ENCODE results near the gene TSHZ3. TPM values are rescaled to one million over a fixed set of nuclear protein-coding genes. Genes with fewer than 3 reads are reported as not detected.

The TSHZ3 gene
- total RNA-seq, 1 donor from 2014 or later = 6.1 TPM

GRCh38 chr19:31357315-31357673 lies 8.1 kb upstream of the TSHZ3 start:
- Mint-ChIP-seq H3K4me1 (ENCODE audit: low read depth, unreplicated experiment) (peaks cover 20% of the 10 kb centered on the region), H3K9me3 (ENCODE audit: unreplicated experiment) (no peaks in the 10 kb centered on the region), H3K4me3 (ENCODE audit: unreplicated experiment) (no peak overlapping the region), H3K27me3 (ENCODE audit: low read depth, unreplicated experiment) (peaks cover 78% of the 10 kb centered on the region), H3K27ac (ENCODE audit: unreplicated experiment) (no peak overlapping the region), H3K36me3 (ENCODE audit: low read depth, unreplicated experiment) (peaks cover 3% of the 10 kb centered on the region)
- FAIRE-seq = no peak
- Histone ChIP-seq H3K9me3 (ENCODE audit: insufficient read depth, low read depth, low read length) (no peaks in the 10 kb centered on the region), H3K9ac (ENCODE audit: low read length) (no peak overlapping the region), H3K36me3 (ENCODE audit: insufficient read depth, low read length) (no peaks in the 10 kb centered on the region), H3K4me1 (ENCODE audit: insufficient read depth, low read length) (peaks cover 14% of the 10 kb centered on the region), H3K27ac (ENCODE audit: low read depth, low read length) (no peak overlapping the region), H3K4me2 (ENCODE audit: low read length) (no peak overlapping the region), H3K4me3 (ENCODE audit: insufficient read depth, low read depth, low read length) (no peak overlapping the region), H3K79me2 (ENCODE audit: insufficient read depth, low read length) (peaks cover 8% of the 10 kb centered on the region), H2AFZ (ENCODE audit: low read depth, low read length) (no peak overlapping the region), H3K27me3 (ENCODE audit: insufficient read depth, low read length) (peaks cover 49% of the 10 kb centered on the region), H4K20me1 (ENCODE audit: insufficient read depth, low read length) (peaks cover 67% of the 10 kb centered on the region)
- TF ChIP-seq CTCF (IDR thresholded peaks at IDR 0.05; ENCODE audit: insufficient read depth, low read depth, low read length) = no peak
- no peak for TF ChIP-seq EZH2 (IDR thresholded peaks at IDR 0.05; ENCODE audit: insufficient read depth, low read length)
- DNase-seq (ENCODE audit: low read depth) = no peak

GRCh38 chr19:31356587-31357314 lies 7.5 kb upstream of the TSHZ3 start:
- Mint-ChIP-seq H3K4me3 (ENCODE audit: unreplicated experiment) (no peak overlapping the region), H3K9me3 (ENCODE audit: unreplicated experiment) (no peaks in the 10 kb centered on the region), H3K4me1 (ENCODE audit: low read depth, unreplicated experiment) (peaks cover 24% of the 10 kb centered on the region), H3K27ac (ENCODE audit: unreplicated experiment) (no peak overlapping the region), H3K36me3 (ENCODE audit: low read depth, unreplicated experiment) (peaks cover 3% of the 10 kb centered on the region), H3K27me3 (ENCODE audit: low read depth, unreplicated experiment) (peaks cover 76% of the 10 kb centered on the region)
- peak overlapping the region; percentile 47 for H3K4me2 ChIP-seq (ENCODE audit: low read length)
- no peak for DNase-seq (ENCODE audit: low read depth)
- peaks cover 51% of the 10 kb centered on the region for H3K27me3 ChIP-seq (ENCODE audit: insufficient read depth, low read length)
- H3K4me1 ChIP-seq (ENCODE audit: insufficient read depth, low read length) = peaks cover 19% of the 10 kb centered on the region
- no peak for FAIRE-seq
- TF ChIP-seq EZH2 (IDR thresholded peaks at IDR 0.05; ENCODE audit: insufficient read depth, low read length) = peak; percentile 1
- no peak for TF ChIP-seq CTCF (IDR thresholded peaks at IDR 0.05; ENCODE audit: insufficient read depth, low read depth, low read length)
- H4K20me1 ChIP-seq (ENCODE audit: insufficient read depth, low read length) = peaks cover 72% of the 10 kb centered on the region
- no peaks in the 10 kb centered on the region for H3K9me3 ChIP-seq (ENCODE audit: insufficient read depth, low read depth, low read length)
- H3K79me2 ChIP-seq (ENCODE audit: insufficient read depth, low read length) = peaks cover 14% of the 10 kb centered on the region
- H3K36me3 ChIP-seq (ENCODE audit: insufficient read depth, low read length) = no peaks in the 10 kb centered on the region
- H2AFZ ChIP-seq (ENCODE audit: low read depth, low read length) = no peak overlapping the region
- no peak overlapping the region for H3K4me3 ChIP-seq (ENCODE audit: insufficient read depth, low read depth, low read length)
- no peak overlapping the region for H3K9ac ChIP-seq (ENCODE audit: low read length)
- H3K27ac ChIP-seq (ENCODE audit: low read depth, low read length) = no peak overlapping the region

- H3K27ac Mint-ChIP-seq (ENCODE audit: unreplicated experiment) = no peak overlapping the region
- no peaks in the 10 kb centered on the region for H3K9me3 Mint-ChIP-seq (ENCODE audit: unreplicated experiment)
- Histone ChIP-seq H3K9ac (ENCODE audit: low read length) (no peak overlapping the region), H3K27me3 (ENCODE audit: insufficient read depth, low read length) (peaks cover 51% of the 10 kb centered on the region), H3K4me3 (ENCODE audit: insufficient read depth, low read depth, low read length) (no peak overlapping the region), H4K20me1 (ENCODE audit: insufficient read depth, low read length) (peaks cover 72% of the 10 kb centered on the region), H3K36me3 (ENCODE audit: insufficient read depth, low read length) (no peaks in the 10 kb centered on the region), H3K27ac (ENCODE audit: low read depth, low read length) (no peak overlapping the region), H2AFZ (ENCODE audit: low read depth, low read length) (no peak overlapping the region), H3K4me2 (ENCODE audit: low read length) (peak overlapping the region; percentile 42), H3K79me2 (ENCODE audit: insufficient read depth, low read length) (peaks cover 19% of the 10 kb centered on the region), H3K9me3 (ENCODE audit: insufficient read depth, low read depth, low read length) (no peaks in the 10 kb centered on the region), H3K4me1 (ENCODE audit: insufficient read depth, low read length) (peaks cover 22% of the 10 kb centered on the region)
- DNase-seq (ENCODE audit: low read depth) (no peak), FAIRE-seq (no peak)
- peak overlapping the region; percentile 29 for H3K4me3 Mint-ChIP-seq (ENCODE audit: unreplicated experiment)
- TF ChIP-seq EZH2 (IDR thresholded peaks at IDR 0.05; ENCODE audit: insufficient read depth, low read length) (peak; percentile 21), CTCF (IDR thresholded peaks at IDR 0.05; ENCODE audit: insufficient read depth, low read depth, low read length) (no peak)
- peaks cover 76% of the 10 kb centered on the region for H3K27me3 Mint-ChIP-seq (ENCODE audit: low read depth, unreplicated experiment)
- H3K36me3 Mint-ChIP-seq (ENCODE audit: low read depth, unreplicated experiment) = peaks cover 3% of the 10 kb centered on the region
- H3K4me1 Mint-ChIP-seq (ENCODE audit: low read depth, unreplicated experiment) = peaks cover 24% of the 10 kb centered on the region
Observed at GRCh38 chr19:31355665-31356289, 6.5 kb upstream of the TSHZ3 start.

All from astrocyte (in vitro differentiated cells and primary cell).